GM12878 (cell line): Measurements from ENCODE around the gene METTL15. TPM values are rescaled to one million over a fixed set of nuclear protein-coding genes. Genes with fewer than 3 reads are reported as not detected.

Source experiments
- ATAC-seq: fragments of 200-7000 bp; cut with Tn5 transposase; 3 replicates; pipeline ENCODE4 v1.9.1; 2020; ENCODE audit warnings: mild to moderate bottlenecking, moderate library complexity
- BruUV-seq: library from RNA; stranded (reverse); fragments of 400-500 nt; replicated peaks from 2 replicates; lab custom pipeline; 2021; lab: Mats Ljungman, UMichigan
- CTCF ChIA-PET: fragments of 300-600 bp; sonication (Branson Sonifier 250); formaldehyde crosslinking; extraction: SDS; loops from one replicate; lab custom pipeline; 2021; ENCODE audit warnings: inconsistent platforms; lab: Yijun Ruan, JAX
- POLR2A ChIA-PET: fragments of 350-600 bp; formaldehyde crosslinking; extraction: SDS; loops from one replicate; lab custom pipeline; 2021; ENCODE audit warnings: inconsistent platforms; lab: Charles Lee
- RAD21 ChIA-PET: fragments of 300-600 bp; sonication (Branson Sonifier 250); formaldehyde crosslinking; loops from one replicate; lab custom pipeline; 2023; ENCODE audit warnings: antibody characterized with exemption; ENCODE audit not compliant: unreplicated experiment; lab: Charles Lee
- SMC1A ChIA-PET: fragments of 300-600 bp; sonication (Branson Sonifier 250); formaldehyde crosslinking; loops from one replicate; lab custom pipeline; 2023; ENCODE audit not compliant: unreplicated experiment, uncharacterized antibody; lab: Charles Lee
- DNase-seq: peaks from one replicate; pipeline ENCODE4 v3.0.0-alpha.2; 2011; ENCODE audit warnings: low read depth, low spot score
- FAIRE-seq: peaks from 3 replicates; lab custom pipeline; 2011; peaks lifted over from hg19 to GRCh38; lab: Jason Lieb, UNC
- H2AFZ ChIP-seq: 2 replicates; pipeline ENCODE4 v1.6.0; 2011; ENCODE audit warnings: low read depth, low read length, control low read depth; ENCODE audit not compliant: control insufficient read depth
- H3K27ac ChIP-seq: 2 replicates; pipeline ENCODE4 v1.5.1; 2011; ENCODE audit warnings: control low read depth; ENCODE audit not compliant: control insufficient read depth, insufficient read depth
- H3K27me3 ChIP-seq, 2 experiments: replicated peaks in 1 of 2; 2 replicates each; pipeline versions ENCODE4 v1.6.0 to v1.6.1; 2011; ENCODE audit warnings: low read length in 1 of 2; ENCODE audit not compliant: control insufficient read depth in 2 of 2, insufficient read depth in 2 of 2
- H3K36me3 ChIP-seq, 2 experiments: 2 replicates each; pipeline ENCODE4 v1.5.1; 2011; ENCODE audit warnings: low read length in 1 of 2; ENCODE audit not compliant: control insufficient read depth in 2 of 2, insufficient read depth in 2 of 2
- H3K4me1 ChIP-seq: 2 replicates; pipeline ENCODE4 v1.6.1; 2011; ENCODE audit warnings: mild to moderate bottlenecking, low read length, moderate library complexity, mixed read lengths; ENCODE audit not compliant: control insufficient read depth, insufficient read depth
- H3K4me2 ChIP-seq: 2 replicates; pipeline ENCODE4 v1.6.0; 2011; ENCODE audit warnings: control low read depth; ENCODE audit not compliant: control insufficient read depth, insufficient read depth
- H3K4me3 ChIP-seq: fragments of 200-600 bp; sonication (generic); 2 replicates; pipeline ENCODE4 v1.5.1; 2016
- H3K79me2 ChIP-seq: 2 replicates; pipeline ENCODE4 v1.6.0; 2011; ENCODE audit warnings: low read length; ENCODE audit not compliant: control insufficient read depth, insufficient read depth
- H3K9ac ChIP-seq: 2 replicates; pipeline ENCODE4 v1.8.0; 2011; ENCODE audit warnings: low read length, control low read depth, mixed read lengths; ENCODE audit not compliant: control insufficient read depth, insufficient read depth
- H3K9me3 ChIP-seq: replicated peaks from 3 replicates; pipeline ENCODE4 v1.5.1; 2011; ENCODE audit warnings: mild to moderate bottlenecking, low read length; ENCODE audit not compliant: control insufficient read depth, insufficient read depth
- H4K20me1 ChIP-seq: 2 replicates; pipeline ENCODE4 v1.6.0; 2011; ENCODE audit not compliant: control insufficient read depth, insufficient read depth
- BMI1 ChIP-seq: fragments of 450-650 bp; IDR thresholded peaks from 2 replicates; pipeline ENCODE4 v1.6.1; 2016; ENCODE audit warnings: mild to moderate bottlenecking, moderate library complexity, borderline replicate concordance
- HDAC2 ChIP-seq: fragments of 200-600 bp; sonication (generic); IDR thresholded peaks from 2 replicates; pipeline ENCODE4 v1.6.1; 2017
- HDGF ChIP-seq: fragments of 450-650 bp; IDR thresholded peaks from 2 replicates; pipeline ENCODE4 v1.6.1; 2016; ENCODE audit warnings: antibody characterized with exemption
- SMC3 ChIP-seq: IDR thresholded peaks from 2 replicates; pipeline ENCODE4 v1.6.1; 2011; ENCODE audit warnings: low read length, improper control_type of control experiment, borderline replicate concordance
- SREBF2 ChIP-seq: IDR thresholded peaks from 2 replicates; pipeline ENCODE4 v1.6.1; 2012; ENCODE audit warnings: mild to moderate bottlenecking, low read length
- STAT3 ChIP-seq: IDR thresholded peaks from 2 replicates; pipeline ENCODE4 v1.6.1; 2011; ENCODE audit warnings: low read depth, low read length, improper control_type of control experiment
- SUPT20H ChIP-seq: IDR thresholded peaks from 2 replicates; pipeline ENCODE4 v1.6.1; 2011; ENCODE audit warnings: low read depth, mild to moderate bottlenecking, low read length, moderate library complexity, borderline replicate concordance; ENCODE audit not compliant: control insufficient read depth
- TBL1XR1 ChIP-seq: IDR thresholded peaks from 2 replicates; pipeline ENCODE4 v1.6.1; 2012; ENCODE audit warnings: low read depth, low read length, improper control_type of control experiment
- WRNIP1 ChIP-seq: IDR thresholded peaks from 2 replicates; pipeline ENCODE4 v1.6.1; 2011; ENCODE audit warnings: low read depth, low read length, improper control_type of control experiment, borderline replicate concordance
- YBX1 ChIP-seq: fragments of 450-650 bp; IDR thresholded peaks from 2 replicates; pipeline ENCODE4 v1.6.1; 2016; ENCODE audit warnings: antibody characterized with exemption
- ZNF207 ChIP-seq: fragments of 450-650 bp; IDR thresholded peaks from 2 replicates; pipeline ENCODE4 v1.6.1; 2014; ENCODE audit warnings: antibody characterized with exemption, mild to moderate bottlenecking, borderline replicate concordance
- WGBS: methylation state at CpG from one replicate; pipeline ENCODE4 v1.1.6; 2016; ENCODE audit warnings: low lambda C conversion rate; ENCODE audit not compliant: insufficient replicate concordance, insufficient coverage; ENCODE audit errors: missing lambda C conversion rate; 5-methylcytosine and 5-hydroxymethylcytosine counted together
- in situ Hi-C: fragments of 300-500 bp; cut with MboI; formaldehyde crosslinking; loops from 9 replicates; pipeline ENCODE4 v1.14.3; 2018; ENCODE audit warnings: mixed read lengths
- intact Hi-C: fragments of 100-400 bp; cut with micrococcal nuclease; formaldehyde crosslinking; loops from one replicate; pipeline ENCODE4 v1.14.2; 2022; ENCODE audit not compliant: unreplicated experiment
- polyA plus RNA-seq, 11 experiments: library from polyadenylated mRNA; depleted of rRNA in 4 of 11; unstranded in 6 of 11; stranded (reverse) in 5 of 11; fragments of >200 nt; fragmentation: Nextera tagmentation in 4 of 11; fragmentation: Illumina TruSeq in 1 of 11; extraction: Ambion mirVana in 4 of 11; extraction: Trizol in 1 of 11; gene quantifications; 1 replicate in 1 of 11; 2 replicates in 10 of 11; pipeline versions ENCODE4 v1.2.1 to v1.2.3, GENCODE V29; 2011 to 2016; ENCODE audit warnings: inconsistent platforms in 2 of 11, missing spikeins in 2 of 11, low read depth in 1 of 11
- total RNA-seq, 4 experiments: library from RNA; depleted of rRNA in 3 of 4; stranded (reverse); fragments of >200 nt in 3 of 4; fragmentation: Illumina TruSeq in 1 of 4; extraction: Trizol in 1 of 4; gene quantifications; 2 replicates each; pipeline versions ENCODE4 v1.2.1 to v1.2.3, GENCODE V29; 2013 to 2021
- TF ChIP-seq, protein P1 (sequence below): IDR thresholded peaks from 2 replicates; pipeline ENCODE4 v1.6.1; 2012; ENCODE audit warnings: low read depth, low read length, improper control_type of control experiment
- TF ChIP-seq, protein P2 (sequence below): IDR thresholded peaks from 2 replicates; pipeline ENCODE4 v1.6.1; 2011; ENCODE audit warnings: borderline replicate concordance, low read depth, mild to moderate bottlenecking, moderate library complexity, low read length; ENCODE audit not compliant: insufficient read depth, poor library complexity, severe bottlenecking
- TF ChIP-seq, protein P3 (sequence below): IDR thresholded peaks from 2 replicates; pipeline ENCODE4 v1.6.1; 2011; ENCODE audit warnings: borderline replicate concordance, low read depth, mild to moderate bottlenecking, moderate library complexity, mixed read lengths, low read length; ENCODE audit not compliant: insufficient read depth; ENCODE audit errors: extremely low read length
- TF ChIP-seq, protein P4 (sequence below): fragments of 450-650 bp; IDR thresholded peaks from 2 replicates; pipeline ENCODE4 v1.6.1; 2017; ENCODE audit warnings: mild to moderate bottlenecking
- TF ChIP-seq, protein P5 (sequence below), 3 experiments: IDR thresholded peaks in 2 of 3; conservative IDR thresholded peaks in 1 of 3; 2 replicates each; pipeline ENCODE4 v1.5.1; 2011; ENCODE audit warnings: low read depth in 3 of 3, low read length in 3 of 3, mild to moderate bottlenecking in 3 of 3, control low read depth in 2 of 3, moderate library complexity in 2 of 3, inconsistent platforms in 1 of 3, mixed read lengths in 1 of 3; ENCODE audit not compliant: control insufficient read depth in 2 of 3, insufficient read depth in 1 of 3; ENCODE audit errors: extremely low read depth in 1 of 3

The METTL15 gene
- total and polyA plus RNA-seq, 10 of the 15 experiments (the other 5 are each of a cell fraction or from before 2014, with no cell fraction given) = 7.9 to 16.9 (median 14.4) TPM

DNA sequence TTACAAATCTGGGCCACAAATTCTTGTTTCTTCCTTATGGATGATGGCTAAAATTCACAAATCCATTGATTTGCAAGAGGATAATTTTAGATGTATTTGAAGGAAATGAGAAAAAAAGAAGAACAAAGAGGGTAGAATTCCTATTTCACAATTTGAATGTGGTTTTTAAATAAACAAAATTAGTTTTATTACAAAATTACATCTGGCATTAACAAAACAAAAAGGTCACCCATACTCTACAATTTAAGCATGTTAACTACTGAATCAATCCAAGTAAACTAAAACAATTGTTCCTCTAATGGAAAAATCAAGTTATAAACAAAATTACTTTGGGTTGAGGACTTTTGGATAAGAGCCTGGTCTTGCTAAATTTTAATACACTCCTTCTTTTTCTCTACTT is 242.0 kb downstream of the METTL15 start (continued):
- TF ChIP-seq SREBF2 = no peak

DNA sequence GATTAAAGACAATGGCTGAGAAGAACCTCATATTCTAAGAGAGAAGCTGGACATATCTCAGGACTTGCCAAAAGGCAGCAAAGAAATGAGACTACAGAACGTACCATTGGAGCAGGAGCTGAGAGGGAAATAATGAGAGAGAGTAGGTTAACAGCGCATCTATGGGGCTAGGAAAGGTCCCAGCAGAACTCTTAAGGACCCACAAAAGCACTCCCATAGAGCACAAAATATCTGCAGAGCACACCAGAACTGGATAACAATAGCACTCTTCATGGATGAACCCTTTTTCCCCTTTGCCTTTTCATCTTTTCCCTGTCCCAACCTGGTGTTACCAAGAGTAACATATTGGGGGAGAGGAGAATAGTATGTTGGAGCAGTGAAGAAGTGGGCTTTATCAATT is 245.8 kb downstream of the METTL15 start:
- BruUV-seq = no TSS peak
- Histone ChIP-seq H3K79me2 (no peaks in the 10 kb centered on the region), H3K9ac (no peak overlapping the region), H3K27ac (no peak overlapping the region), H3K9me3 (no peaks in the 10 kb centered on the region), H2AFZ (no peak overlapping the region), H3K4me3 (no peak overlapping the region), H3K4me1 (no peaks in the 10 kb centered on the region), H3K27me3 (no peaks in the 10 kb centered on the region), H3K4me2 (no peak overlapping the region), H4K20me1 (no peaks in the 10 kb centered on the region), H3K36me3 (no peaks in the 10 kb centered on the region)
- FAIRE-seq (no peak), ATAC-seq (no peak), DNase-seq (no peak)
- in situ Hi-C loops = no loop called here
- WGBS = 96% methylated on average over 2 of the region's 2 CpGs
- SMC1A ChIA-PET = no interaction called here
- intact Hi-C loops = no loop called here
- RAD21 ChIA-PET = no interaction called here
- POLR2A ChIA-PET = no interaction called here
- CTCF ChIA-PET = interaction anchor here (1.0 kb wide), 1 partner anchor 16 kb away, joined by 3 read pairs; no protein-coding TSS in a partner anchor
- TF ChIP-seq, protein P1, sequence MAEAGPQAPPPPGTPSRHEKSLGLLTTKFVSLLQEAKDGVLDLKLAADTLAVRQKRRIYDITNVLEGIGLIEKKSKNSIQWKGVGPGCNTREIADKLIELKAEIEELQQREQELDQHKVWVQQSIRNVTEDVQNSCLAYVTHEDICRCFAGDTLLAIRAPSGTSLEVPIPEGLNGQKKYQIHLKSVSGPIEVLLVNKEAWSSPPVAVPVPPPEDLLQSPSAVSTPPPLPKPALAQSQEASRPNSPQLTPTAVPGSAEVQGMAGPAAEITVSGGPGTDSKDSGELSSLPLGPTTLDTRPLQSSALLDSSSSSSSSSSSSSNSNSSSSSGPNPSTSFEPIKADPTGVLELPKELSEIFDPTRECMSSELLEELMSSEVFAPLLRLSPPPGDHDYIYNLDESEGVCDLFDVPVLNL = no peak
- TF ChIP-seq SMC3 (no peak), SUPT20H (no peak), HDAC2 (no peak), ZNF207 (no peak), YBX1 (no peak), TBL1XR1 (no peak), STAT3 (no peak), BMI1 (no peak), WRNIP1 (no peak), HDGF (no peak)
- TF ChIP-seq, protein P2, sequence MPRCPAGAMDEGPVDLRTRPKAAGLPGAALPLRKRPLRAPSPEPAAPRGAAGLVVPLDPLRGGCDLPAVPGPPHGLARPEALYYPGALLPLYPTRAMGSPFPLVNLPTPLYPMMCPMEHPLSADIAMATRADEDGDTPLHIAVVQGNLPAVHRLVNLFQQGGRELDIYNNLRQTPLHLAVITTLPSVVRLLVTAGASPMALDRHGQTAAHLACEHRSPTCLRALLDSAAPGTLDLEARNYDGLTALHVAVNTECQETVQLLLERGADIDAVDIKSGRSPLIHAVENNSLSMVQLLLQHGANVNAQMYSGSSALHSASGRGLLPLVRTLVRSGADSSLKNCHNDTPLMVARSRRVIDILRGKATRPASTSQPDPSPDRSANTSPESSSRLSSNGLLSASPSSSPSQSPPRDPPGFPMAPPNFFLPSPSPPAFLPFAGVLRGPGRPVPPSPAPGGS = no peak
- TF ChIP-seq, protein P3, sequence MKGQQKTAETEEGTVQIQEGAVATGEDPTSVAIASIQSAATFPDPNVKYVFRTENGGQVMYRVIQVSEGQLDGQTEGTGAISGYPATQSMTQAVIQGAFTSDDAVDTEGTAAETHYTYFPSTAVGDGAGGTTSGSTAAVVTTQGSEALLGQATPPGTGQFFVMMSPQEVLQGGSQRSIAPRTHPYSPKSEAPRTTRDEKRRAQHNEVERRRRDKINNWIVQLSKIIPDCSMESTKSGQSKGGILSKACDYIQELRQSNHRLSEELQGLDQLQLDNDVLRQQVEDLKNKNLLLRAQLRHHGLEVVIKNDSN = no peak
- TF ChIP-seq, protein P4, sequence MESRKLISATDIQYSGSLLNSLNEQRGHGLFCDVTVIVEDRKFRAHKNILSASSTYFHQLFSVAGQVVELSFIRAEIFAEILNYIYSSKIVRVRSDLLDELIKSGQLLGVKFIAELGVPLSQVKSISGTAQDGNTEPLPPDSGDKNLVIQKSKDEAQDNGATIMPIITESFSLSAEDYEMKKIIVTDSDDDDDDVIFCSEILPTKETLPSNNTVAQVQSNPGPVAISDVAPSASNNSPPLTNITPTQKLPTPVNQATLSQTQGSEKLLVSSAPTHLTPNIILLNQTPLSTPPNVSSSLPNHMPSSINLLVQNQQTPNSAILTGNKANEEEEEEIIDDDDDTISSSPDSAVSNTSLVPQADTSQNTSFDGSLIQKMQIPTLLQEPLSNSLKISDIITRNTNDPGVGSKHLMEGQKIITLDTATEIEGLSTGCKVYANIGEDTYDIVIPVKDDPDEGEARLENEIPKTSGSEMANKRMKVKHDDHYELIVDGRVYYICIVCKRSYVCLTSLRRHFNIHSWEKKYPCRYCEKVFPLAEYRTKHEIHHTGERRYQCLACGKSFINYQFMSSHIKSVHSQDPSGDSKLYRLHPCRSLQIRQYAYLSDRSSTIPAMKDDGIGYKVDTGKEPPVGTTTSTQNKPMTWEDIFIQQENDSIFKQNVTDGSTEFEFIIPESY = no peak
- TF ChIP-seq, protein P5, sequence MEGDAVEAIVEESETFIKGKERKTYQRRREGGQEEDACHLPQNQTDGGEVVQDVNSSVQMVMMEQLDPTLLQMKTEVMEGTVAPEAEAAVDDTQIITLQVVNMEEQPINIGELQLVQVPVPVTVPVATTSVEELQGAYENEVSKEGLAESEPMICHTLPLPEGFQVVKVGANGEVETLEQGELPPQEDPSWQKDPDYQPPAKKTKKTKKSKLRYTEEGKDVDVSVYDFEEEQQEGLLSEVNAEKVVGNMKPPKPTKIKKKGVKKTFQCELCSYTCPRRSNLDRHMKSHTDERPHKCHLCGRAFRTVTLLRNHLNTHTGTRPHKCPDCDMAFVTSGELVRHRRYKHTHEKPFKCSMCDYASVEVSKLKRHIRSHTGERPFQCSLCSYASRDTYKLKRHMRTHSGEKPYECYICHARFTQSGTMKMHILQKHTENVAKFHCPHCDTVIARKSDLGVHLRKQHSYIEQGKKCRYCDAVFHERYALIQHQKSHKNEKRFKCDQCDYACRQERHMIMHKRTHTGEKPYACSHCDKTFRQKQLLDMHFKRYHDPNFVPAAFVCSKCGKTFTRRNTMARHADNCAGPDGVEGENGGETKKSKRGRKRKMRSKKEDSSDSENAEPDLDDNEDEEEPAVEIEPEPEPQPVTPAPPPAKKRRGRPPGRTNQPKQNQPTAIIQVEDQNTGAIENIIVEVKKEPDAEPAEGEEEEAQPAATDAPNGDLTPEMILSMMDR (IDR thresholded peaks at IDR 0.05 in 2 of 3, conservative IDR thresholded peaks at IDR 0.05 in 1 of 3; ENCODE audit: control insufficient read depth in 2 of 3, extremely low read depth in 1 of 3, insufficient read depth in 1 of 3, low read depth in 3 of 3, low read length in 3 of 3) = no peak
